Hypothalamus (tissue), 51 donors: ENCODE data around the gene ARHGEF10L.
"Not testable (repeated sequence)": the region's sequence is repeated elsewhere in the genome, so short reads cannot be mapped to it uniquely, and the experiment has no call there.

ENCODE experiments used
- DNase-seq, 51 donors: peaks; one replicate each; lab custom pipeline; 2025; lab: John Stamatoyannopoulos, UW

The ARHGEF10L gene

DNA sequence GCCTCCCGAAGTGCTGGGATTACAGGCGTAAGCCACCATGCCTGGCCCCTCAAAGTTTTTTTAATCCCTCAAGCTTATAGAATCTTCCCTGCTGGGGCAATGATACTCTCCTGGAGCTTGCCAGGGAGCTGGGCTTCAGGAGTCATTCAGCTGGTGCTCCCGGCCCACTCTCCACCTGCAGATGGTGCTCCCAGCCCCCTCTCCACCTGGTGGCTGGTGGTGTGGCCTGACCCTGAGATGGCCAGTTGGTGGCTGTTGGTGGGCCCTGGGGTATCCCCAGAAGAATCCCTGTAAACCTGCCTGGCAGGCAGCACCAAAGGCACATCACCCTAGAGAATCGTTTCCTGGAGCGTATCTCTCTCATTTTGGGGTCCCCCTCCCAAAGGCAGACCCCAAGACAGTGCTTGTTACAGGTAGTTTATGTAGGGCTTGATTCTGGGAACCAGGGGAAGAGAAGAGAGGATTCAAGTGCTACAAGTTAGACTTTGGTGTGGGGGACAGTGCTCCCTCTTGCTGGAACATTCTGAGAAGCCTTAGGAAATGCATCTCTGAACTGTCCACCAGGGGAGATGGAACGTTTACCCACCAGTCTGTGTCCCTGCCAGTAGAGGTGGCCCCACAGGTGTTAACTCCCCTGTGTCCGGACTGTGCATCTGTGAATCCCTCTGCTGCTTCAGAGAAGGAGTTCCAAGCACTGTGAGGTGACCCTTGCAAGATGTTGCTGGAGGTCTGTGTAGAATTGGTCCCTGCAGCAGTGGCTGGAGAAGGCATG lies 186.5 kb downstream of the ARHGEF10L start:
- no peak for DNase-seq

DNA sequence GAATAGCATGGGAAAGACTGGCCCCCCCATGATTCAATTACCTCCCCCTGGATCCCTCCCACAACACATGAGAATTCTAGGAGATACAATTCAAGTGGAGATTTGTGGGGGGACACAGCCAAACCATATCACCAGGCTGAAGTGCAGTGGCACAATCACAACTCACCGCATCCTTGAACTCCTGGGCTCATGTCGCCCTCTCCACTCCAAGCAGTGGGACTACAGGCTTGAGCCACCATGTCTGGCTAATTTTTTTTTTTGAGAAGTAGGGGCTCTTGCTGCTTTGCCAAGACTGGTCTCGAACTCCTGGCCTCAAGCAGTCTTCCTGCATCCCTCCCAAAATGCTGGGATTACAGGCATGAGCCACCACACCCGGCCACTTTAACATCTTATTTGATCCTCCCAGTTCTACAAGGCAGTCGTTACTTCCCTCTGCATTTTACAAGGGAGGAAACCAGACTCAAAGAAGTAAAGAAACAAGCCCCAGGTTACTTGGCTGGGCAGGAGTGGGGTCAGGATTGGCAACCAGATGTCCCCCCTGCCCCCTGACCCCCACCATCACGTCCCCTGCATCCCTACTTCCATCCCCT lies 188.7 kb downstream of the ARHGEF10L start:
- no peak for DNase-seq

DNA sequence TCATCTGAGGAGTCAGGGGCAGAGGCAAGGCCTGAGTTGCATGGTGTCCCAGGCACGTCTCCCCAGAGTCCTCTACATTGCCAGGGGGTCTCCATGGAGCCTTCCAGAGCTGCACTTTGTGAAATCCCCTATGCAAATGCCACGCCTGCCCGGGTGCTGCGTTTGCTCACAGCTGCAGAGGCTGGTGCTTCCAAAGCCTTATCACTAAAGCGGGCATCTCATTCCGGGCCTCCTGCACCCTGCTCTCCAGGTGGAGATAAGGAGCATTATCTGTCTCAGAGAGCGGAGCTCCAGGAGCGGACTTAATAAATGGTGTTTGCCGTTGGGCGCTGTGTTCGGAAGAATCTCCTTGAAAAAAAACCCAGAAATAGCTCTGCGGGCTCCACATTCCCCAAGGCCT lies 189.8 kb downstream of the ARHGEF10L start:
- DNase-seq, result no peak

DNA sequence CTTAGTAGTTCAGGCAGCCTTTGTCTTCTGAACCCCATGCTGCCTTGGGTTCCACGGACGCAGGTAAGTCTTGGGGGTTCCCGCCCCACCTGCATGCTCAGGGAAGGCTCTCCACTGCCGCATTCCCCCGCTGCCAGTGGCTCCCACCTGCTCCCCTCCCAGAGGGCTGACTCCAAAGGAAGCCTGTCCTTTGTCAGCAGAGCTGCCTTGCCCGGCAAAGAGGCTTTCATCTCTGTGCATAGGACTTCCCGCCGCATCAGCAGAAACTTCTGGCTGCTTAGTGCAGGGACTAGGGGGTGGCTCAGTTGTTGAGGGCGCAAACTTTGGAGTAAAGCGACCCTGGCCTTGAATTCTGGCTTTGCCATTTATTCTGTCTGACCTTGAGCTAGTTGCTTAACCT lies 190.4 kb downstream of the ARHGEF10L start:
- DNase-seq, result no peak

- DNase-seq, result no peak
These were observed 192.0 kb downstream of the ARHGEF10L start for GRCh38 chr1:17731460-17731859.

GRCh38 chr1:17732475-17732874 lies 193.0 kb downstream of the ARHGEF10L start:
- no peak for DNase-seq

DNA sequence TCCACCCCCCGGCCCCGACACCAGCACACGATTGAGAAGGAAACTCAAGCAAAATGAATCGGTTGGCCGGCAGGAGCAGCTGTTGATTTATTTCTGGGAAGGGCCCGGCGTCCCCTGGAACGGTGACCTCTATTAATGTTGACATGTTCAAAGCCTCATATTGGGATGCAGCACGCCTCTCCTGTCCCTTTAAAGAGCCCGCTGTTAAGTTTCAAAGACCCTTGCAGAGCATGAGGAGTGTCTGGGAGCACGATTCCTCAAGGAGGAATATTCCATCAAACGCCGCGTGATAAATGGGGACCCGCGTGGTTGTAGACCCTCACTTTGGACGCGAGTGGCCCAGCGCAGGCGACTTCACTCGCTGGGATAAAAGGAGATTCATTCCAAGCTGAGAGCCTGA lies 194.2 kb downstream of the ARHGEF10L start:
- no peak for DNase-seq

DNA sequence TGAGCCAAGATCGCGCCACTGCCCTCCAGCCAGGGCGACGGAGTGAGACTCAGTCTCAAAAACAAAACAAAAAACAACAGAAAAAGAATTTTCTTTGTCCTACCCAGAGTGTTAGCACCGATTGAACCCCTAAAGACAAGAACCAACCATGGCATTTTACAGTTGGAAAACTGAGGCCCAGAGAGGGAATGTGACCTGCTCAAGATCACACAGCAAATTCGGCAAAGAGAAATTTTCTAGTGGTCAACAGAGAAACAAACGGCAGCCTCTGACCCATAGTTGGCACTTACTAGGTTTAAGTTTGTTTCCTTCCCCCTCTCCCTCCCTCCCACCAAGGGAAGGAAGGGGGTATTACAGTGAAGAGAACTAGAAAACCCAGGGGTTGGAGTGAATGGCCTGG lies 195.1 kb downstream of the ARHGEF10L start:
- no peak for DNase-seq

DNA sequence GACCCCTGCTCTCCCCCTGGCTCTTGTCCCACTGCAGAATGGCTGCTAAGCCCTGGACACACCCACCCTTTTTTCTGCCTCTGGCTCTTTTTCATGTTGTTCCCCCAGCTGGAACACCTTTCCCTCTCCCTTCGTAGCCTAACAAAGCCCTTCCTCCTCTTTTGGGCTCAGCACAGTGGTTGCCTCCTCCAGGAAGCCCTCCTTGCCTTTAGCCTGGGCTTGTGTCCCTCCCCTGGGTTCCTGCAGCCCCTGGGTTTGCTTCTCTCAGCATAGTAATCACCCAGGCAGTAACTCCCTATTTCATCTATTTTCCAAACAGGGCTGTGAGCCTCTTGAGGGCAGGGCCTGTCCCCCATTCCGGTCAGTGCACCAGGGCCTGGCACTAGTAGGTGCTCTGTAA lies 195.8 kb downstream of the ARHGEF10L start:
- DNase-seq, result no peak

DNA sequence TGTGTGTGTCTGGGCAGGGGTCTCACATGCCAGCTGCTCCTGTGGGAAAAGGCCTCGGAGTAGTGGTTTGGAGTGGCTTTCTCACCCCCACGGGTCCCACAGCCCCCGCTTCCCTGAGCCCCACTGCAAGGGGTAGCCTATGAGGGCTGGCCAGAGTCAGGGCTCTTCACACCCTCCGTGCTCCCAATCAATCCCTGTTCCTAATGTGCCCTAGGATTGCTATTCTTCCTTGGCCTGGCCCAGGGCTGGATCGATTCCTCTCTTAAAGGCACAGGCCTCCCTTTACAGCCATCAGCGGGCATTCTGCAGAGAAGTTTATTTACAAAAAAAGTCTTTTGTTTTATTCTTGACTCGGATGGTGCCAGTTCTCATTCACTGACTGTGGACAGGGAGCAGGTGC lies 196.3 kb downstream of the ARHGEF10L start:
- no peak for DNase-seq

DNA sequence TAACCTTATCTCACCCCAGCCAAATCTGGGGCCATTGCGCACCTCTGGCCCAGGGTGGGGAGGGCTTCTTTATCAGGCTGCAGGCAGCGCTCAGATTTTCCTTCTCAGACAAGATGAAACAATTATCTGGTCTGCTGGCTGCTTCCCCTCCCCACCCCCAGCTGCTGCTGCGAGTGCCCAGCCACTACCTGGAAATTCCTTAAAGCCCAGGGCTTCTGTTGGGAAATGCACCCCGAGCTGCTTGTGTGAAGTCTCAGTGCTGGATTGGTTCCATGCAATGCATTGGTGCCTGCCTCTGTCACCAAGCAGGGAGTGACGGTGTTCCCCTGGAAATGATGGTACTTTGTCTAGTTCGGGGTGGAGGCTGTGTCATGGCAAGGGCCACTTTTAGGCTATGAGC lies 197.1 kb downstream of the ARHGEF10L start:
- DNase-seq, result no peak

DNA sequence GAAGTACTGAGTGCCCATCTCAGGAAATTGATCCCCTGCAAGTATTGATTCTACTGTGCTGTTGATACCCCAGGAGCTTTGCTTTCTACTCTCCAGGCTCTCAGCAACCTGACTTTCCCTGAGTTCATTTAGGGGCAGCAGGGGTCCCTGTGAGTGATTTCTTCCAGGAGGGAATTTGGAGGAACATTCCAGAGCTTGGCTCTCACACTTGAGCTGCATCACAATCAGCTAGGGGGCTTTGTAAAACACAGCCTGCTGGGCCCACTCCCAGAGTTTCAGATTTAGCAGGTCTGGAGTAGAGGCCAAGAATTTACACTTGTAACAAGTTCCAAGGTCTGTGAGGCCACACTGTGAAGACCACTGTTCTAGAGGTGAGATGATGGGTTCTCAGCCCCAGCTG lies 199.6 kb downstream of the ARHGEF10L start:
- no peak for DNase-seq

GRCh38 chr1:17741052-17741451 lies 201.6 kb downstream of the ARHGEF10L start:
- no peak for DNase-seq

- peak in 1 of 51 donors; percentile 2 for DNase-seq
These were observed 203.1 kb downstream of the ARHGEF10L start for GRCh38 chr1:17742583-17742982.

GRCh38 chr1:17743008-17743647 lies 203.6 kb downstream of the ARHGEF10L start:
- DNase-seq, result no peak

- DNase-seq, result no peak
These were observed 204.4 kb downstream of the ARHGEF10L start for GRCh38 chr1:17743925-17744324.

DNA sequence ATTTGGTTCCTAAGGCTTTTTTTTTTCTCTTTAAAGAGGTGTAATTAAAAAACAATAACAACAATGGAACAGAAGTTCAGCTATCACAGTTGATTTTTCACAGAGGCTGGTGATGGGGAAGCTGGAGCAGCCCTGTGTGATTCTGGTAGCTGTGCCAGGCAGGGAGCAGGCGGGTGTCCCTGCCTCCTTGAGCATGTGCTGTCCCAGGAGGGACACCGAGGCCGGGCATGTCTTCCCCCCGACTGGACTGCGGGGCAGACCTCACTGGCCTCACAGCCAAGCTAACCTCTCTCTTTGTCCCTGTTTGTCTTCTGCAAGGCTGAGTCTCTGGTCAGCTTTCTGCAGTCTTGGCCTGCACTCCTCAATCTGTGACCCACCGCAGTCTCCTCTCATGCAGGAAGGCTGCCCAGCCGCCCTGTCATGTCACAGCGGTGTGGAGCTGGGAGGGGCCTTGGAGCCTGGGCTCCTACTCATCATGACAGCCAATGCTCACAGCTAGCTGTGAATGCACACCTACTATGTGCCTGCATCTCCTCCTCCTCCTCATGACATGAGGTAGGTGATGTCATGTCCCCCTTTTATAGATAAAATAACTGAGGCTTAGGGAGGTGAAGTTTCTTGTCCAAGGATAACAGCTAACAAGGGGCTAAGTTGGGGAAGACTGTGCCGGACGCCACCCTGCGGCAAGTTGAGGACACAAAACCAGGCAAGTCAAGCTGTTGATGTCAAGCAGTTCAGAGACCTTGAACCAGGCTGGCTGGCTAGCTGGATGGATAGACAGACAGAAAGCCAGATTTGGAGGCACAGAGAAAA lies 205.4 kb downstream of the ARHGEF10L start:
- DNase-seq, result peak in 5 of 51 donors; percentile 3 to 24 (median 7)

DNA sequence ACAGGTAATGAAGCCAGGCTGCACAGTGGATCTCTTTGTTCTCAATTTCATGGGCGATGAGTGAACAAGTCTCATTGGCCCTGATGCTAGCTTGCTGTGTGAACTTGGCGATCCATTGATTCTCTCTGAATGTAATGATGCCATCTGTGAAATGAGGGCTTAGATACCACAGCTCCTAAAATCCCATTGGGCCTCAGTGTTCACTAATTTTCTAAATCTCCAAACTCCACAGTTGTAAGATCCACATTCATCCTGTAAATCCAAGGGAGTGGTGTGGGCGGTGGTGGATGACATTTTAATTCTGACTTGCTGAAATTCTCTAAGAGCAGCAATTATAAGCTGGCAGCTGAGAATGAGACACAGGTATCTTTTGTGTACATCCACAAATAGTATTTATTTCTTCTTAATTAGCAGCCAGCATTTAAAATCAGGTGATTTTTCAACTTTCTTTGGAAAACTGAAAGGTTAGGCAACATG lies 206.0 kb downstream of the ARHGEF10L start:
- DNase-seq, result peak in 1 of 51 donors; percentile 24

GRCh38 chr1:17746281-17746680 lies 206.8 kb downstream of the ARHGEF10L start:
- not testable (repeated sequence) for DNase-seq

- DNase-seq, result no peak
These were observed 207.4 kb downstream of the ARHGEF10L start for GRCh38 chr1:17746920-17747319.
